ENCODE measurements around the gene ICE2.

The ICE2 gene

DNA sequence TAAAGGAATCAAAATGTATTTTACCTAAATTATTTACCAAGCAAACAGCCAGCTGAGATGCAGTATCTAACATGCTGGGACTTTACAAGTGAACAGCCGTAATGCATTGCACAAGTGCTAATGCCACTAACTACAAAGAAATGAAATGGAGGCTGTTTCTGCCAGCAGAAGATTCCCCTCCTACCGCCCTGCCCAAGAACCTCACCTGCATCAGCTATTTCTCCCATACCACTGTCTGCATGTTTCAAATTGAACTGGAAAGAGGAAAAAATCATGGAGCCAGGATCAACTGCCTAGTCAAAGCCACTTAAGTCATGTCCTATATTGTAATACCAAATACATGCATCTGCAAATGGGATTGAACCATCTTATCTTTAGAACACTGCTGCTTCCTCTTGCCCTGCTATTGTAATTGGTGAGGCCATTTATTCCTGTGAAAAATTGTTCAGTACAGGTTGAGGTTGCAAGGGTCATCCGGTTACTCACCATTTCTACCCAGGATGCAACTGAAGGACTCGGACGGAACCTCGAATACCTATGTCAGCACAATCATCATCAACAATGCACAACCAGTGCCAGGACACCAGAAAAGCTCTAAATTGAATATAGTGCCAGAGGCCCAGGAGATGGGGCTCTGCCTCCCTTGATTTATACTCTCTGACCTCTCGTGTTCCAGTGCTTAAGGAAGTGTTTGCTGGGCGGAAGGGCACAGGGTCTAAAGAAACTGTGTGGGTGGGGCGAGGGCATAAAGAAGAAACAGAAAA lies 108.7 kb downstream of the ICE2 start:
- TF ChIP-seq REST (IDR thresholded peaks at IDR 0.05; ENCODE audit: insufficient replicate concordance, low read depth), result no peak
- TF ChIP-seq CTCF (IDR thresholded peaks at IDR 0.05; ENCODE audit: insufficient read depth, low read length), result no peak
- no peak for TF ChIP-seq POLR2AphosphoS5 (IDR thresholded peaks at IDR 0.05; ENCODE audit: low read depth)
- TF ChIP-seq GABPA (IDR thresholded peaks at IDR 0.05; ENCODE audit: low read depth), result no peak
- TF ChIP-seq SPI1 (IDR thresholded peaks at IDR 0.05; ENCODE audit: borderline replicate concordance, low read depth), result no peak
- Histone ChIP-seq H3K4me3 (replicated peaks; ENCODE audit: insufficient read depth, low read length) (no peak overlapping the region), H3K27ac (replicated peaks) (no peak overlapping the region), H3K27me3 (ENCODE audit: insufficient read depth, poor library complexity, severe bottlenecking) (no peaks in the 10 kb centered on the region)
- no peak for DNase-seq (ENCODE audit: low read depth in 1 of 2, low spot score in 1 of 2)

- DNase-seq (ENCODE audit: low read depth in 1 of 2, low spot score in 1 of 2), result no peak
- no peaks in the 10 kb centered on the region for H3K27me3 ChIP-seq (ENCODE audit: insufficient read depth, poor library complexity, severe bottlenecking)
- TF ChIP-seq POLR2AphosphoS5 (IDR thresholded peaks at IDR 0.05; ENCODE audit: low read depth) (no peak), CTCF (IDR thresholded peaks at IDR 0.05; ENCODE audit: insufficient read depth, low read length) (no peak), GABPA (IDR thresholded peaks at IDR 0.05; ENCODE audit: low read depth) (no peak), SPI1 (IDR thresholded peaks at IDR 0.05; ENCODE audit: borderline replicate concordance, low read depth) (no peak), REST (IDR thresholded peaks at IDR 0.05; ENCODE audit: insufficient replicate concordance, low read depth) (no peak)
- H3K27ac ChIP-seq (replicated peaks), result no peak overlapping the region
- no peak overlapping the region for H3K4me3 ChIP-seq (replicated peaks; ENCODE audit: insufficient read depth, low read length)
Observed at GRCh38 chr15:60369696-60370095, 109.2 kb downstream of the ICE2 start.

Measured in HL-60 (cell line).